Right lung (tissue), 5 donors: ENCODE measurements around the gene TGFBR3L. TPM values are rescaled to one million over a fixed set of nuclear protein-coding genes. Genes with fewer than 3 reads are reported as not detected.

Experiments
- DNase-seq, 2 donors: peaks; one replicate each; pipeline ENCODE4 v3.0.0-alpha.2; 2013
- polyA plus RNA-seq, 5 donors: library from polyadenylated mRNA; unstranded; fragments of 120-200 nt; gene quantifications; one replicate each; pipeline versions ENCODE4 v1.2.1 to v1.2.3, GENCODE V29; 2013; ENCODE audit warnings: inconsistent platforms in 1 of 5, low replicate concordance in 1 of 5; ENCODE audit not compliant: insufficient read length in 5 of 5, insufficient read depth in 1 of 5

Gene TGFBR3L
- polyA plus RNA-seq, 5 donors = 0.23 to 0.39 TPM; not detected in 3

DNA sequence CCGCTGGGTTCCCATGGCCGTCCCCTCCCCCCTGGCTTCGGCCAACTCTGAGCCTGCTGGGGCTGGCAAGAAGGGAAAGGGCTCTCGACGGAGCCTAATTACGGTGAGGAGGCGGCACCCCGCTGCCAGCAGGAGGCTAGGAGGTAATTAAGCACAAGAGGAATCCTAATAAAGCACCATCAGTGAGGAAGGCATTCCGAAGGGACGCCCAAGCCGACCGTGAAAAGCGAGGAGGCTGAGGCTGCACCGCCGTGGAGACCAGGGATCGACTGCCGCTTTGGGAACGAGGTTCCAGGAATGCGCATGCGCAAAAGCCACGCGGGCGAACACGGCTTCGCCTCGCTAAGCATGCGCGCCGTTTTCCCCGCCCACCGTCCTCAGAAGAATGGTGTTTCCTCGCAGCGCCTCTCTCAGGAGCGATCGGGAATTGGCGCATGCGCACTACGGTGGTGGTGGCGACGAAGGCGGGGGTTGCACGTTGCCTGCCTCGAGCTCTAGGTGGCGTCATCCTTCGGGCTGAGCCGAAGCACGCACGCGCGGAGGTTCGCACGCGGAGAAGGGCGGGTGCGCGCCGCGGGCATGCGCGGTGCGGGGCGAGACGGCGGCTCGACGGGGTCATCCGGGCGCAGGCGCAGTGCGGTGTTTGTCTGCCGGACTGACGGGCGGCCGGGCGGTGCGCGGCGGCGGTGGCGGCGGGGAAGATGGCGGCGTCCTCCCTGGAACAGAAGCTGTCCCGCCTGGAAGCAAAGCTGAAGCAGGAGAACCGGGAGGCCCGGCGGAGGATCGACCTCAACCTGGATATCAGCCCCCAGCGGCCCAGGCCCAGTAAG, 11.2 kb upstream of the TGFBR3L start, which contains the start of gene MAP2K7:
MAP2K7 (plus strand) TSS at position 634 of the 830 bp plus-strand sequence; CDS start at position 702, 68 bp downstream.
- peak; percentile 100 for DNase-seq

DNA sequence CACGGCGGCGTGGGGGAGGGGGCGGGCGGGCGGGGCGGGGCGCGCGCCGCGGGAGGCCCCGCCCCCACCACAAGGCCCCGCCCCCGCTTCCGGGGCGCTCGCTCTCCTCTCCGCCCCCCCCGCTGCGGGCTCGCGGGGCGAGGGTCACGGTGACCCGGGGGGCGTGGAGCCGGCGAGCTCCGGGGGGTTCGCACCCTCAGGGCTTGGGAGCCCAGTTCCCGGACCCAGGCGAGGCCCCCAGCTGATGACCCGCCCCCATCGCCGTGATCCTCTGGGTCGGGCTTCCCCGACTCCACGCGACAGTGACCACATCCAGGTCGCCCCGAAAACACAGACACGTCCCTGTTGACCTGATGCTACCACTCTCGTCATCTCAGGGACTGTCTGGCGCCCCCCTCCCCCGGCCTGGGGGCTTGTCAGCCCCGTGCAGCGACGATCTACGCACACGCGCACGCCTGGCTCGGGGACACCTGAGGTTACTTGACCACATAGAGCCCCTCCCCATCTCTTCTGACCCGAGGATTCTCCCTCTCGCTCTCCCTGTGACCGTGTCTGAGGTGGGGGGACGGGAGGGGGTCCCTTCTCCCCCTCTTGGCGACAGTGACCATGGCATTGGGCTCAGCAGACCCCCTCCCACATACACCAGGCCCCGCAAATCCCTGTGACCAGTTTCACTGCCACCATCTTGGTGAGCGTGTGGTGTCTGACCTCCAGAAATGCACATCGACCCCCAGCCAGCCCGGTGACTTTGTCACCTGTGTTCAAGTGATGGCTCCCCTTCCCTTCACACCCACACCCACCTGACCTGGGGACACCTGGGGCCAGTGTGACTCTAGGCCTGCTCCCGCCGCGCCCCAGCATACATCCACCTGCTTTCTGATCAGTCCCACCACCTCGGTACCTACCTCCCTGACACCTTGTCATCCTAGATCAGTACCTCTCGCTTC, 10.3 kb upstream of the TGFBR3L start:
- DNase-seq = no peak

GRCh38 chr19:7905268-7905667, 9.4 kb upstream of the TGFBR3L start:
- no peak for DNase-seq

GRCh38 chr19:7905859-7906258, 8.8 kb upstream of the TGFBR3L start:
- no peak for DNase-seq

DNA sequence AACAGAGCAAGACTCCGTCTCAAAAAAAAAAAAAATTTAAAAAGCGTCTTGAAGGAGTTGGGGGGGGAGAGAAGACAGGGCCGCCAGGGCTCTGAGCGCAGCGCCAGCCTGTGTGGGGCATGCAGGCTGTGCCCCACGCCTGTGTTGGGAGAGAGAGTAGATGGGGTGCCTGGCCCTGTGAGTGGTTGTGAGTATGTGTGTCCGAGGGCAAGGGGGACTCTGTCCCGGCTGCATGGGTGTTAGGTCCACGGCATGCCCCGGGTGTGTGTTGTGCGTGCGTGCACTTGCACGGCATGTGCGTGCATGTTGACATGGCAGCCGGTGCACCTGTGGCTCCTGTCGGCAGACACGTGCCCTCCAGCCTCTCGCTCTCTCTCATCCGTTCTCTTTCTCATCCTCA, 7.5 kb upstream of the TGFBR3L start:
- no peak for DNase-seq

DNA sequence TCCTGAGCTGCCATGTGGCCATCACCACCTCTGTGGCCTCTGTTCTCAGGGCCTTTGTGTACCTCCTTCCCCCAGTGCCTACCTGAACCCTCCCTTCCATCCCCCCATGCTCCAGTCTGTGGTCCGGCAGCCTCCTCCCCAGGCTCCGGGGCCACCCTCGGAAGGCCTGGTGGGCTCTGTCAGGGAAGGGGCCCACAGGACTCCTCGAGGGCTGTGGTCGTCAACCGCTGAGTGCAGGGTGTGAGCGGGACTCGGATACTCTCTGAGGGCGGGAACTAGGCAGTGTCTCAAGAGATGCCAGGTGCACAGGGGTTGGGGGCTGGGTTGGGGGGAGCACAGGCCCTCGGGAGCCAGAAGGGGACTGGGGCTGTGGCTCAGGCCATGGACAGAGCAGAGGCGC, 7.1 kb upstream of the TGFBR3L start:
- no peak for DNase-seq

DNA sequence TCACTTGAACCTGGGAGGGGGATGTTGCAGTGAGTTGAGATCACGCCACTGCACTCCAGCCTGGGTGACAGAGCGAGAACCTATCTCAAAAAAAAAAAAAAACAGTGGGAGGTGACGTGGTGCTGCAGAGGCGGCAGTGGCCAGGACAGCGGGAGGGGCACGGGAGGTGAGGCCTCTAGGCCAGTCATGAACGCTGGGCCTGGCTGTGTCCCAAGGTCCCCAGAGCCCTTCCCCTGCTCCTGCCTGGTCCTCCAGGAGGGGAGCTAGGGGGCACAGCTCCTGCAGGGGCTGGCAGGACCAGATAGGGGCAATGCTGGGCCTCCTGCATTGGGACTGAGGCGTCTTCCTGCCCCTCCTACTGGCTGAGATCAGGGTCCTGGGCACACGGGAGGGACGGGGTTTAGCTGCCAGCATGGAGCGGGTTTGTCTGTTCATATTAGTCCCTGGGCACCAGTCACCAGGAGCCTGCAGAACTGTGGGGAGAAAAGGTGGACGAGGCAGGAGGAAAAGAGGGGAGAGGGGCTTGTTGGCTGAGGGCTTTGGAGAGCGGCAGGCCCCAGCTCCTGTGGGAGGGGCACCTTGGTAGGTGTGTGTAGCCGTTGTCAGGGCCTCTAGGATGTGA, 6.4 kb upstream of the TGFBR3L start:
- DNase-seq = no peak

DNA sequence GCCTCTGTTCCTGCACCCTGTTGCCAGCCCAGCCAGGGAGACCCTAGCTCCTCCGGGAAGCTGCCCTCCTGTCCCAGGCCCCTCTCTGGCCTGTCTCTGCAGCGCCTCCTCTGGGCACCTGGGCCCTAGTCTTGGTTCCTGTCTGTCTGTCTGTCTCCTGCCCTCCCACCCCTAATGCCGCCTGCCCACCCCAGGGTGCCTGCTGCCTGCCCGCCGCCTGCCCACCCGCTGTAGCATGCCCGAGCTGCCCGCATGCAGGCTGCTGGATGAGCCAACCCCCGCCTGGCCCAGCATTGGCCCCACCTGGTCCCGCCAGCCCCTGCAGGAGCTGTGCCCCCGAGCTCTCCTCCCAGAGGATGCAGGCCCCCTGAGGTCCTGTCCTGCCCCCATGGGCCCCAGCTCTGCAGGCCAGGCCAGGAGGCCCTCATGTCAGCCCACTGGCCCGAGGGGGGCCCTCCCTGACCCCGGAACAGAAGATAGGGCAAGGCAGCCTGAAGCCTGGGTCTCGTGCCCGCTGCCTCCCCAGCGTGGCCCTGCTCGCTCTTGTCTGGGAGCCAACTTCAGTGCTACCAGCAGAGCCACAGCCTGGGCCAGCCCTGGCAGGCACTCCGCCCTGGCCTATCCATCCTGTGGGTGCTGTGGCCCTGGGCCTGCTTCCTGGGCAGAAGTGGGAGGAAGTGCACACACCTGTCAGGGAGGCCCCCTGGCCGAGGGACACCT, 5.7 kb upstream of the TGFBR3L start:
- no peak for DNase-seq

DNA sequence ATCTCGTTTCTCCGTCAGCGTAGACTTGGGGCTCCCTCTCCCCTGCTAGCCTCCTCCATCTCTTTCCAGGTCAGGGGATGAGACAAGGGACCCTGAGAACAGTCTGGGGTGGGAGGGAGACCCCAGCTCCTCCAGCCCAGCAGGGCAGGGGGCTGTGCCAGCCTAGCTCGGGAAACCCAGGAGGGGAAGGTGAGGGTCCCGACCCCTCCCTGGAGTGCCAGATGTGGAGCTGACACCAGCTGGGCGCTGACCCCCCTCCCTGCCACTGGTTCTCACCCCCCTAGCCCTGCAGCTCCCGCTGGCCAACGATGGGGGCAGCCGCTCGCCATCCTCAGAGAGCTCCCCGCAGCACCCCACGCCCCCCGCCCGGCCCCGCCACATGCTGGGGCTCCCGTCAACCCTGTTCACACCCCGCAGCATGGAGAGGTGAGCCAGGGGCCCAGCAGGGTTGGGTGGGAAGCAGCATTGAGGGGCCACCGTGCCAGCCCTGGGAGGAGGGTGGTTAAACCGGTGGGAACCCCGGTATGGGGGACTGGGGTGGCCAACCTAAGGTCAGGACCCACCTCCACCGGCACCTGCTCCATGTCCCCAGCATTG, 5.1 kb upstream of the TGFBR3L start:
- no peak for DNase-seq

DNA sequence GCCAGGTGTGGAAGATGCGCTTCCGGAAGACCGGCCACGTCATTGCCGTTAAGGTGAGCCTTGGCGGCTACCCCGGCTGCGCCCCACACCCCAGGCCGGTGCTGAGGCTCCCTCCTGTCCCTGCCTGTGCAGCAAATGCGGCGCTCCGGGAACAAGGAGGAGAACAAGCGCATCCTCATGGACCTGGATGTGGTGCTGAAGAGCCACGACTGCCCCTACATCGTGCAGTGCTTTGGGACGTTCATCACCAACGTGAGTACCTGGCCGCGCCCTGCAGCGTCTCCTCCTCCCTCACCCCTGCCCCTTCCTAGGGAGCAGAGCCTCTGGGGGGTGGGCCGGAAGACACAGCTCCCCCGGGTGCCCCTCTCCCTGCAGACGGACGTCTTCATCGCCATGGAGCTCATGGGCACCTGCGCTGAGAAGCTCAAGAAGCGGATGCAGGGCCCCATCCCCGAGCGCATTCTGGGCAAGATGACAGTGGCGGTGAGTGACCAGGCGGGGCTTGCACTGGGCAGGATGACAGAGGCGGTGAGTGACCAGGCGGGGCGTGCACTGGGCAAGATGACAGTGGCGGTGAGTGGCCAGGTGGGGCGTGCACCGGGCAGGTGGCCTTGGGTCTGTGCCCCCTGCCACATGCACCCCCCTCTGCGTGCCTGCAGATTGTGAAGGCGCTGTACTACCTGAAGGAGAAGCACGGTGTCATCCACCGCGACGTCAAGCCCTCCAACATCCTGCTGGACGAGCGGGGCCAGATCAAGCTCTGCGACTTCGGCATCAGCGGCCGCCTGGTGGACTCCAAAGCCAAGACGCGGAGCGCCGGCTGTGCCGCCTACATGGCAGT, 4.1 kb upstream of the TGFBR3L start:
- DNase-seq = no peak

- no peak for DNase-seq
These were observed 3.0 kb upstream of the TGFBR3L start for GRCh38 chr19:7911508-7912143.

DNA sequence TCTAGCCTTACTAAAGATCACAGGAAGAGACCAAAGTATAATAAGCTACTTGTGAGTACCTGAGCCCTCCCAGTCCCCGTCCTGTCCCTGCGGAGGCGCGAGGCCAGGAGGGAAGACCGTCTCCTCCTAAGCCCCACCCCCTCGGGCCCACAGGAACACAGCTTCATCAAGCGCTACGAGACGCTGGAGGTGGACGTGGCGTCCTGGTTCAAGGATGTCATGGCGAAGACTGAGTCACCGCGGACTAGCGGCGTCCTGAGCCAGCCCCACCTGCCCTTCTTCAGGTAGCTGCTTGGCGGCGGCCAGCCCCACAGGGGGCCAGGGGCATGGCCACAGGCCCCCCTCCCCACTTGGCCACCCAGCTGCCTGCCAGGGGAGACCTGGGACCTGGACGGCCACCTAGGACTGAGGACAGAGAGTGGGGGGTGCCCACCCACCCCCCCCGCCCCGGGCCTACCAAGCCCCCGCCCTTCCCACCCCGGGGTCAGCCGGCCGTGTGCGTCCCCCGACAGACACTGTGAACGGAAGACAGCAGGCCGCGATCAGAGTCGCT, 2.4 kb upstream of the TGFBR3L start:
- no peak for DNase-seq

DNA sequence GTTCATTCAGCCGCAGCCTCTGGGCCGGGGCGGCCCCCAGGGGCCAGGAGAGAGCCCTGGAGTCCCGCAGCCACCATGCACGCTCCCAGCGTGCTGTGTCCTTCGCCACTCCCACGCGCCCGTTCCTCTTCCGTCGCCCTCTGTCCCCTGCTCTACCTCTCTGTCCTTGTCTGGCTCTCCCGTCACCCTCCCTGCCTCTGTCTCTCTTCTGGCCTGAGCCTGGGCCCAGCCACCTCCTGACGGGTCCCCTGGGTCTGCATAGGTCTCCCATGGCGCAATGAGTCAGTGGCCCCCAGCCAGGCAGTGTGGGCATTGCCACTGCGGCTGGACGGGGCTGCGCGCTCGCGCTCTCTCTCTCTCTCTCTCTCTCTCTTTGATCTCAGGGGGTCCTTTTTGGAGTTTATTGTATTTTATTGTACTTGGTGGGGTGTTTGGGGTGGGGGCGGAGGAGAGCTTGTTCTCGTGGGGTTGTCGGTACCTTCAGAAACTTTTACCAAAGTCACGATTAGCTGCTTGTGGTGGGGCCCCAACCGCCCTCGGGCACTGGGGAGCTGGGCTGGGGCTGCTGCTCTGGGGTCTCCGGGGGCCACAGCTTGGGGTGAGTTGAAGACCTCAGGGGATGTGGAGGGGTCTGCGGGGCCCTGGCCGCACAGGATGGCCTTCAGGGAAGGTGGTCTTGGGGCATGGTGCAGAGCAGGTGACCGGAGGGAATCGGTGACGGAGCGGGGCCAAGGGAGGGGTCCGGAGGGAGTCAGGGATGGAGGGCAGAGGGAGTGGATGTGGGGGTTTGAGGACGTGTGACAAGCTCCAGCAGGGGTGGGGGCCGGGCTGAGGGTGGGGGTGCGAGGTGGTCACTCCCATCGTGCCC, 1.7 kb upstream of the TGFBR3L start:
- DNase-seq = no peak

DNA sequence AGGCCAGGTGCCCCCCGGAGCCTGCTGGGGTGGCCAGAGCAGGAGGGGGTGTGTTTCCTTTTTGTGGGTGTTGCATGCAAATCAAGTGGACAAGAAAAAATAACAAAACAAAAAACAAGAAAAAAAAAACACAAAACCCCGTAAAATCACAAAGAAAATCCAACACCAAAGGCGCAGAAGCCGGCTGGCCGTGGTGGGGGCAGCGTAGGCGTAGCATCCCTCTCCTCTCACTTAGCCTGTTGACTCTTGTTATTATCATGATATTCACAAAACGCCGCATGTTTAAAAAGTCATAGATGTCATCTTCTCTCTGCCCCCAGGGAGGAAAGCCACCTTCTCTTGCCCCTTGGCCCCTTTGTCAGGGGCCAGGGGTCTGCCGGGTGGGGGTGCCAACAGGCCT, 978 bp upstream of the TGFBR3L start:
- DNase-seq = no peak

DNA sequence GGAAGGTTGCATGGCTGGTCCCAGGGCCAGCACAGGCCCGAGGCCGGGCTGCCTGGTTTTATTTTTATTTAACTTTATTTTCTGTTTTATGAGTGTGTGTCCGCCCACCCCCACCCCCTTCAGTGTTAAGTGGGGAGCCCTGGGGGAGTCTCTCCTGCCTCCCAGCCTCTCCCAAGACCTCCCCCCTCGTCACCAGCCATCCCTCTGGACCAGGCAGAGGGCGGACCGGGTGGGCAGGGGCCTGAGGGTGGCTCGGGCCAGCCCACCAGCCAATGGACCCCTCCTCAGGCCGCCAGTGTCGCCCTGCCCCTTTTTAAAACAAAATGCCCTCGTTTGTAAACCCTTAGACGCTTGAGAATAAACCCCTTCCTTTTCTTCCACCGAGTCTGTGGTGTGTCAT, 531 bp upstream of the TGFBR3L start:
- no peak for DNase-seq

DNA sequence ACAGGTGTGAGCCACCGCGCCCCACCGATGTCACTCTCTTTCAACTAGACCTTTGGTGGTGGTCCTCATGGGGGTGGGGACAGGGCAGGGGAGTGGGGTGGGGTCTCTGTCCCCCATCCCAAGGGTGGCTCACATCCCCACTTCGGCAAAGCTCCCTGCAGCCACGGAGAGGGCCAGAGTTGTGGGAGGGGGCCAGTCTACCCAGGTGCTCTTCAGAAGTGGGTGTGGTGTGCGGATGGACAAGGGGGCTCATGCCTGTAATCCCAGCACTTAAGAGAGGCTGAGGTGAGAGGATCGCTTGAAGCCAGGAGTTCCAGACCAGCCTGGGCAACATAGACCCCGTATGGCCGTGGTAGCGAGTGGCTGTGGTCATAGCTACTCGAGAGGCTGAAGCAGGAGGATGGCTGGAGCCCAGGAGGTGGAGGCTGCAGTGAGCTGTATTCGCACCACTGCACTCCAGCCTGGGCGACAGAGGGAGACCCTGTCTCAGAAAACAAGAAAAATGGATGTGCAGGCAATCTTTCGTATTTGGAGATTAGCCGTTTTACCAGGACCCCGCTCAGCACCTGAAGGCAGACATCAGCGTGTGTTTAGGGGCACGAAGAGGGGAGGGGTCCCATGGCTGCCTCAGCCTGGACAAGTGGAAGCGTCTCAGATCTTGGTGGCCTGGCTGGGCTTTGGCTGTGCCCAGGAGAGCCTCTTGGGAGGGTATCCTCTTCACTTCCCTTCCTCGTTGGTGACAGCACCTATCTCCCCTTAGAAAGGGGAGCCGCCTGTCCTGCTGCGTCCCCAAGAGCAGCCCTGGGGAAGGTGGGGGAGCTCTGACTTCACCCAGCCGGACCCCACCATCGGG, 846 bp downstream of the TGFBR3L start:
- DNase-seq = no peak
